Measurements from ENCODE around the gene EBNA1BP2. TPM values are rescaled to one million over a fixed set of nuclear protein-coding genes. Genes with fewer than 3 reads are reported as not detected.

The EBNA1BP2 gene
- total and polyA plus RNA-seq, 2 of the 13 experiments (the other 11 are each of a cell fraction or from before 2014, with no cell fraction given), result 27.1 to 102 TPM

DNA sequence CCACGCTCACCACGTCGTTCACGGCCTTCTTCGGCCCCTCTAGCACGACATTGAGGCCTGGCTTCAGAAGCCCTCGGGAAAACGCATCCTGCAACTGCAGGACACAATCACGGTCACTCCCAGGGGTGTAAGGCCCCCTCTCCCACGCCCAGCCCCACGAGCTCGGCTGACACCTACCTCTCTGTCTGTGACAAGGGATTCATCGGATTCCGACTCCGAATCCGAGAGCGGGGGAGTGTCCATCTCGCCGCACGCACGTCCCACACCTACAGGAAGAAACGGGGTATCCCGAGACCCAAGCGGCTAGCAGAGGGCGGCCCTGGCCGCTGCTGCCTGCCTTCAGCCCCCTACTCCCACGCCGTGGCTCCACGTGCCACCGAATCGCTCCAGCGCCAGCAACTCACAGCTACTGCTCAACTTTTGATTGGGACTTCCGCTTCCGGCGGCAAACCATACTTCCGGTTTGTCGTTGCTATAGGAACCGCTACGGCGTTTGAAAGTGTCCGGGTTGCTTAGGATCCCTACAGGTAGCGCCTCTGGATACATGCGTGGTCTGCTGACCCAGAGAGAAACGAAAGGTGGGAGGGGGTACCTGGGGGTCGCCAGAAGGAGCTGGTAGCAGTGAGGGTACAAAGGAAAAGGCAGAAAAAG lies at the start of gene EBNA1BP2, which contains the start of gene CFAP57 (continued):
- 0 out of 2 replicates have a peak, but pooled peaks have one; percentile 62 for TF ChIP-seq REXO4 (CRISPR knock-in tag; IDR thresholded peaks at IDR 0.05; ENCODE audit: borderline replicate concordance)
- TF ChIP-seq, protein P1, sequence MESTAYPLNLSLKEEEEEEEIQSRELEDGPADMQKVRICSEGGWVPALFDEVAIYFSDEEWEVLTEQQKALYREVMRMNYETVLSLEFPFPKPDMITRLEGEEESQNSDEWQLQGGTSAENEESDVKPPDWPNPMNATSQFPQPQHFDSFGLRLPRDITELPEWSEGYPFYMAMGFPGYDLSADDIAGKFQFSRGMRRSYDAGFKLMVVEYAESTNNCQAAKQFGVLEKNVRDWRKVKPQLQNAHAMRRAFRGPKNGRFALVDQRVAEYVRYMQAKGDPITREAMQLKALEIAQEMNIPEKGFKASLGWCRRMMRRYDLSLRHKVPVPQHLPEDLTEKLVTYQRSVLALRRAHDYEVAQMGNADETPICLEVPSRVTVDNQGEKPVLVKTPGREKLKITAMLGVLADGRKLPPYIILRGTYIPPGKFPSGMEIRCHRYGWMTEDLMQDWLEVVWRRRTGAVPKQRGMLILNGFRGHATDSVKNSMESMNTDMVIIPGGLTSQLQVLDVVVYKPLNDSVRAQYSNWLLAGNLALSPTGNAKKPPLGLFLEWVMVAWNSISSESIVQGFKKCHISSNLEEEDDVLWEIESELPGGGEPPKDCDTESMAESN (CRISPR knock-in tag; conservative IDR thresholded peaks at IDR 0.05), result peak; percentile 67
- peak; percentile 35; the same call in 1 of the 2 replicates for TF ChIP-seq RXRA (CRISPR knock-in tag; IDR thresholded peaks at IDR 0.05)
- TF ChIP-seq KMT2B (CRISPR knock-in tag; IDR thresholded peaks at IDR 0.05), result 0 out of 2 replicates have a peak, but pooled peaks have one; percentile 57
- TF ChIP-seq, protein P2, sequence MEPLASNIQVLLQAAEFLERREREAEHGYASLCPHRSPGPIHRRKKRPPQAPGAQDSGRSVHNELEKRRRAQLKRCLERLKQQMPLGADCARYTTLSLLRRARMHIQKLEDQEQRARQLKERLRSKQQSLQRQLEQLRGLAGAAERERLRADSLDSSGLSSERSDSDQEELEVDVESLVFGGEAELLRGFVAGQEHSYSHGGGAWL (CRISPR knock-in tag; IDR thresholded peaks at IDR 0.05), result peak; percentile 94
- no peak; the same call in 1 of the 2 replicates for TF ChIP-seq ZNF749 (CRISPR knock-in tag; IDR thresholded peaks at IDR 0.05; ENCODE audit: borderline replicate concordance)
- no peak for TF ChIP-seq HNRNPL (IDR thresholded peaks at IDR 0.05; ENCODE audit: low read depth, low read length)
- TF ChIP-seq PAWR (CRISPR knock-in tag; IDR thresholded peaks at IDR 0.05; ENCODE audit: borderline replicate concordance), result no peak
- no peak for TF ChIP-seq FOXK2 (IDR thresholded peaks at IDR 0.05)
- no peak; the same call in 1 of the 2 replicates for TF ChIP-seq ZNF614 (CRISPR knock-in tag; IDR thresholded peaks at IDR 0.05; ENCODE audit: borderline replicate concordance)
- TF ChIP-seq NR3C1 (CRISPR knock-in tag; IDR thresholded peaks at IDR 0.05), result no peak
- TF ChIP-seq HMG20A (CRISPR knock-in tag; IDR thresholded peaks at IDR 0.05; ENCODE audit: borderline replicate concordance), result no peak
- TF ChIP-seq CREB1 (IDR thresholded peaks at IDR 0.05), result no peak
- peak; percentile 73 for TF ChIP-seq CREB1 (CRISPR knock-in tag; IDR thresholded peaks at IDR 0.05)
- TF ChIP-seq, protein P3, sequence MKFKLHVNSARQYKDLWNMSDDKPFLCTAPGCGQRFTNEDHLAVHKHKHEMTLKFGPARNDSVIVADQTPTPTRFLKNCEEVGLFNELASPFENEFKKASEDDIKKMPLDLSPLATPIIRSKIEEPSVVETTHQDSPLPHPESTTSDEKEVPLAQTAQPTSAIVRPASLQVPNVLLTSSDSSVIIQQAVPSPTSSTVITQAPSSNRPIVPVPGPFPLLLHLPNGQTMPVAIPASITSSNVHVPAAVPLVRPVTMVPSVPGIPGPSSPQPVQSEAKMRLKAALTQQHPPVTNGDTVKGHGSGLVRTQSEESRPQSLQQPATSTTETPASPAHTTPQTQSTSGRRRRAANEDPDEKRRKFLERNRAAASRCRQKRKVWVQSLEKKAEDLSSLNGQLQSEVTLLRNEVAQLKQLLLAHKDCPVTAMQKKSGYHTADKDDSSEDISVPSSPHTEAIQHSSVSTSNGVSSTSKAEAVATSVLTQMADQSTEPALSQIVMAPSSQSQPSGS (CRISPR knock-in tag; IDR thresholded peaks at IDR 0.05), result 0 out of 2 replicates have a peak, but pooled peaks have one; percentile 43
- no peak for TF ChIP-seq MBNL3 (CRISPR knock-in tag; conservative IDR thresholded peaks at IDR 0.05)
- no peak for TF ChIP-seq PCBP2 (optimal IDR thresholded peaks at IDR 0.05; ENCODE audit: low read depth, low read length, poor library complexity, severe bottlenecking)
- no peak for TF ChIP-seq ZNF720 (CRISPR knock-in tag; IDR thresholded peaks at IDR 0.05)
- no peak for TF ChIP-seq KLF11 (CRISPR knock-in tag; IDR thresholded peaks at IDR 0.05)
- TF ChIP-seq NRL (CRISPR knock-in tag; IDR thresholded peaks at IDR 0.05; ENCODE audit: borderline replicate concordance), result peak; percentile 83; the same call in 1 of the 2 replicates
- no peak for TF ChIP-seq ZNF335 (CRISPR knock-in tag; IDR thresholded peaks at IDR 0.05)
- no peak for TF ChIP-seq PLRG1 (conservative IDR thresholded peaks at IDR 0.05)
- TF ChIP-seq ZNF326 (CRISPR knock-in tag; IDR thresholded peaks at IDR 0.05; ENCODE audit: borderline replicate concordance), result no peak
- TF ChIP-seq NFE2L1 (CRISPR knock-in tag; IDR thresholded peaks at IDR 0.05; ENCODE audit: borderline replicate concordance), result no peak
- no peak for TF ChIP-seq TBP (CRISPR knock-in tag; IDR thresholded peaks at IDR 0.05)
- no peak for TF ChIP-seq NFE2L2 (IDR thresholded peaks at IDR 0.05; ENCODE audit: low read length)
- TF ChIP-seq U2AF1 (optimal IDR thresholded peaks at IDR 0.05; ENCODE audit: low read depth, low read length), result no peak
- no peak; the same call in 1 of the 2 replicates for TF ChIP-seq FLYWCH1 (CRISPR knock-in tag; IDR thresholded peaks at IDR 0.05)
- no peak for TF ChIP-seq ZNF768 (CRISPR knock-in tag; IDR thresholded peaks at IDR 0.05)
- peak; percentile 78 for TF ChIP-seq ZNF501 (CRISPR knock-in tag; IDR thresholded peaks at IDR 0.05)
- no peak for TF ChIP-seq RBM39 (IDR thresholded peaks at IDR 0.05; ENCODE audit: low read depth, low read length, poor library complexity, severe bottlenecking)
